ENCODE results near the gene KRT16.

- no peak for TF ChIP-seq CTCF (IDR thresholded peaks at IDR 0.05)
- no peak for TF ChIP-seq POLR2A (IDR thresholded peaks at IDR 0.05)
These were observed 24.3 kb downstream of the KRT16 start for GRCh38 chr17:41588126-41588810.
